ENCODE data around the gene FKBP6.

FKBP6 gene

GRCh38 chr7:73338321-73338720 is 10.4 kb downstream of the FKBP6 start:
- Histone ChIP-seq H3K27ac (ENCODE audit: low read length) (no peak overlapping the region), H3K79me2 (ENCODE audit: low read length) (no peaks in the 10 kb centered on the region), H3K9me2 (replicated peaks; ENCODE audit: insufficient read depth, low read length) (no peaks in the 10 kb centered on the region), H3F3A (ENCODE audit: insufficient read depth, low read length) (no peaks in the 10 kb centered on the region), H3K27me3 (replicated peaks; ENCODE audit: insufficient read depth, low read length) (no peaks in the 10 kb centered on the region), H3K4me2 (ENCODE audit: low read depth, low read length) (no peak overlapping the region), H3K4me1 (ENCODE audit: low read length) (peaks cover 6% of the 10 kb centered on the region; the same call in 1 of the 2 replicates), H2AFZ (ENCODE audit: low read length) (no peak overlapping the region), H3K9me3 (replicated peaks; ENCODE audit: insufficient read depth, low read length) (no peaks in the 10 kb centered on the region), H3K36me3 (replicated peaks; ENCODE audit: insufficient read depth, low read length) (no peaks in the 10 kb centered on the region), H3K9ac (ENCODE audit: low read length) (no peak overlapping the region), H4K20me1 (ENCODE audit: insufficient read depth, low read length) (no peaks in the 10 kb centered on the region), H3K4me3 (ENCODE audit: low read length) (no peak overlapping the region)
- no peak for DNase-seq
- TF ChIP-seq CTCF (IDR thresholded peaks at IDR 0.05; ENCODE audit: low read length) = no peak

- H3K9me2 ChIP-seq (replicated peaks; ENCODE audit: insufficient read depth, low read length) = no peaks in the 10 kb centered on the region
- no peaks in the 10 kb centered on the region for H3K36me3 ChIP-seq (replicated peaks; ENCODE audit: insufficient read depth, low read length)
- H3K4me1 ChIP-seq (ENCODE audit: low read length) = peaks cover 6% of the 10 kb centered on the region; the same call in 1 of the 2 replicates
- H4K20me1 ChIP-seq (ENCODE audit: insufficient read depth, low read length) = no peaks in the 10 kb centered on the region
- H3K9me3 ChIP-seq (replicated peaks; ENCODE audit: insufficient read depth, low read length) = no peaks in the 10 kb centered on the region
- H3K4me3 ChIP-seq (ENCODE audit: low read length) = no peak overlapping the region
- no peaks in the 10 kb centered on the region for H3K79me2 ChIP-seq (ENCODE audit: low read length)
- no peak overlapping the region for H2AFZ ChIP-seq (ENCODE audit: low read length)
- H3K4me2 ChIP-seq (ENCODE audit: low read depth, low read length) = no peak overlapping the region
- TF ChIP-seq CTCF (IDR thresholded peaks at IDR 0.05; ENCODE audit: low read length) = no peak
- no peak for TF ChIP-seq EZH2 (optimal IDR thresholded peaks at IDR 0.05; ENCODE audit: low read depth, low read length)
- TF ChIP-seq EZH2phosphoT487 (IDR thresholded peaks at IDR 0.05; ENCODE audit: low read length) = no peak
- no peaks in the 10 kb centered on the region for H3K27me3 ChIP-seq (replicated peaks; ENCODE audit: insufficient read depth, low read length)
- no peak for DNase-seq
- no peak overlapping the region for H3K9ac ChIP-seq (ENCODE audit: low read length)
- no peaks in the 10 kb centered on the region for H3F3A ChIP-seq (ENCODE audit: insufficient read depth, low read length)
- H3K27ac ChIP-seq (ENCODE audit: low read length) = no peak overlapping the region
These were observed 12.6 kb downstream of the FKBP6 start for GRCh38 chr7:73340514-73340913.

- TF ChIP-seq EZH2phosphoT487 (IDR thresholded peaks at IDR 0.05; ENCODE audit: low read length) (no peak), CTCF (IDR thresholded peaks at IDR 0.05; ENCODE audit: low read length) (no peak), EZH2 (optimal IDR thresholded peaks at IDR 0.05; ENCODE audit: low read depth, low read length) (no peak)
- no peaks in the 10 kb centered on the region for H4K20me1 ChIP-seq (ENCODE audit: insufficient read depth, low read length)
These were observed 13.9 kb downstream of the FKBP6 start for GRCh38 chr7:73341877-73342276.

More at GRCh38 chr7:73341877-73342276, 13.9 kb downstream of the FKBP6 start:
- H3K4me3 ChIP-seq (ENCODE audit: low read length) = no peak overlapping the region
- H3K27ac ChIP-seq (ENCODE audit: low read length) = no peak overlapping the region
- H3K4me2 ChIP-seq (ENCODE audit: low read depth, low read length) = no peak overlapping the region
- H3K9ac ChIP-seq (ENCODE audit: low read length) = no peak overlapping the region
- H3K9me3 ChIP-seq (replicated peaks; ENCODE audit: insufficient read depth, low read length) = no peaks in the 10 kb centered on the region
- no peaks in the 10 kb centered on the region for H3K79me2 ChIP-seq (ENCODE audit: low read length)
- H3F3A ChIP-seq (ENCODE audit: insufficient read depth, low read length) = no peaks in the 10 kb centered on the region
- H3K4me1 ChIP-seq (ENCODE audit: low read length) = peaks cover 6% of the 10 kb centered on the region; the same call in 1 of the 2 replicates
- DNase-seq = no peak
- H2AFZ ChIP-seq (ENCODE audit: low read length) = 0 out of 2 replicates have a peak overlapping the region, but pooled peaks have one; percentile 38
- H3K27me3 ChIP-seq (replicated peaks; ENCODE audit: insufficient read depth, low read length) = no peaks in the 10 kb centered on the region
- no peaks in the 10 kb centered on the region for H3K36me3 ChIP-seq (replicated peaks; ENCODE audit: insufficient read depth, low read length)
- no peaks in the 10 kb centered on the region for H3K9me2 ChIP-seq (replicated peaks; ENCODE audit: insufficient read depth, low read length)
